Activated effector memory CD4-positive, alpha-beta T cell treated with Interleukin-2 at 50 U/mL for 16 hours (primary cell): ENCODE measurements around the gene PARL.

Source experiments
- DNase-seq: peaks from one replicate; pipeline ENCODE4 v3.0.0-alpha.2; 2020

PARL gene

DNA sequence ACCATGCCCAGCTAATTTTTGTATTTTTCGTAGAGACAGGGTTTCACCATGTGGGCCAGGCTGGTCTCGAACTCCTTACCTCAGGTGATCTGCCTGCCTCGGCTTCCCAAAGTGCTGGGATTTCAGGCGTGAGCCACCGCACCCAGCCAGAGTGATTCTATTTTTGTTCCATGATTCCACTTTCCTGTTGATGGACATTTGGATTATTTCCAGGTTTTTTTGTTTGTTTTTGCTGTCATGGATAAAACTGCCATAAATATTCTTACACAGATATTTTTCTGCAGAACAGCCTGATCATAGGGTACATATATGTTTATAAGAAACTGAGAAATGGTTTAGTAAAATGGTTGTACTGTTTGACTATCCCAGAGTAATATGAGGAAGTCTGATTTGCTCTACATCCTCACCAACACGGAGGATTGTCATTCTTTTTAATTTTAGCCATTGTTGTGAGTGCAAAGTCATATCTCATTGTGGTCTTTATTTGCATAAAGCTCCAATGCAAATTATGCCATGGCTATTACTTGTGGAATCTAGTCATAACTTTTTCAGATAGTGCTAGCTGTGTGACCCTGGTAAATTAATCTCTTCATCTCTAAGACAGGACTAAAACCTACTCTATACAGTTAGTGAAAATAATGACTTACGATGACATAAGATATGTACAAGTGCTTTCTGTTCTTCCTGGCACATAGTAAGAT, 102.0 kb downstream of the PARL start:
- DNase-seq, result no peak

DNA sequence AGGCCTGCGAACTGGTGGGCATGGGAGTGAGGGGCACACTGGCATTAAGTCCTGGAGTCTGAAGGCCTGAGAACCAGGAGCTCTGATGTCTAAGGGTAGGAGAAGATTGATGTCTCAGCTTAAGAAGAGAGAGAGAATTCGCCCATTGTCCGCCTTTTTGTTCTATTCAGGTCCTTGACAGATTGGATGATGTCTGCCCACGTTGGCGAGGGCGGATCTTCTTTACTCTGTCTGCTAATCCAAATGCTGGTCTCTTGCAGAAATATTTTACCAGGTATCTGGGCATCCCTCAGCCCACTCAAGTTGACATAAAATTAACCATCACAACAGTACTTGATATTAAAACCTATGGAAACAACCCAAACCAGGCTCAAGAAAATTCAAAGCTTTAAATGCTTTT, 103.4 kb downstream of the PARL start:
- DNase-seq, result no peak

DNA sequence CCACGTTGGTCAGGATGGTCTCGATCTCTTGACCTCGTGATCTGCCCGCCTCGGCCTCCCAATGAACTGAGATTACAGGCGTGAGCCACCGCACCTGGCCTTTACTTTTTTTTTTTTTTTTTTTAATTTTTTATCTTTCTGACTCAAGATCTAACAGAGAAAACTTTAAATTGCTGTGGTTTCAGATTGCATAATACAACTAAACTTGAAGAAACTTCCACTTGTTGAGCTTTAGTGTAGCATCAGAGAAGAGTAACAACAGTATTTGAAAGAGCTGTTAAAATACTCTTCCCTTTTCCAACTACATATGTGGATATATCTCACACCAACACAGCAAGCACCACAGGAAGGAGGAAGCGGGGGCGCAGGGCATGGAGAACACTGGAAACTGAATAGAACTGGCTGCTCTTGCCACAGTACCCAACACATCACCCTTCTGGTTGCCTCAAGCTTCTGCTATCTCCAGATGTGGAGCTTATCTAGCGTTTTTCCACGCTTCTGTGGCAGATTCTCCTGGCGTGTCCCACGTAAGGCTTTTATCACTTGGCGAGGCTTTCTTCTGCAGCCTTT, 104.7 kb downstream of the PARL start:
- no peak for DNase-seq
